Heart left ventricle (tissue), 13 donors: ENCODE data around the gene ATG2B.

ENCODE experiments used
- CTCF ChIP-seq, 12 donors: fragments of 200-600 bp; sonication (generic) in 4 of 12; IDR thresholded peaks; one replicate each; pipeline versions ENCODE4 v1.5.0 to v1.8.0; 2018 to 2022; ENCODE audit warnings: antibody characterized with exemption in 12 of 12, mild to moderate bottlenecking in 5 of 12
- POLR2A ChIP-seq, 2 donors: fragments of 450-650 bp; IDR thresholded peaks; one replicate each; pipeline ENCODE4 v1.6.1; 2017; ENCODE audit warnings: antibody characterized with exemption in 2 of 2, mild to moderate bottlenecking in 2 of 2, moderate library complexity in 2 of 2
- donor health status: ischemic (EF 13 %, LVEDD 7.1; RV severe dilation, severe dysfunction).
- donor health status: DM: no; HTN: yes; CAD: no.
- donor health status: DM: no; HTN: no; CAD: no.
- donor health status: ischemic (EF 25% LVEDD 6.9; RV normal size, moderate dysfunction).
- donor health status: ischemic (EF 25% LVEDD 5.7; RV mildly dilated, moderate dysfunction).
- donor health status: ischemic (EF 35%, LVEDD 5.7; RV mildly dilated, moderate dysfunction).
- donor health status: nonischemic (EF 11% LVEDD 7.7; RV severe dilation, severe dysfunction).
- donor health status: DM: yes; HTN: yes; CAD: no.
- donor health status: PGD.
- donor health status: ischemic (EF 29% LVEDD 5.4; RV normal size, mild dysfunction).
- donor health status: nonischemic (EF 23%, LVEDD 6.1; RV moderate dilation, normal function).

- no peak for TF ChIP-seq CTCF (IDR thresholded peaks at IDR 0.05)
- TF ChIP-seq POLR2A (IDR thresholded peaks at IDR 0.05) = no peak
Measured at GRCh38 chr14:96246539-96246847, 116.6 kb downstream of the ATG2B start.
